Astrocyte (in vitro differentiated cells and primary cell): ENCODE data around the gene VPREB3. TPM values are rescaled to one million over a fixed set of nuclear protein-coding genes. Genes with fewer than 3 reads are reported as not detected.

ENCODE experiments used
- DNase-seq: peaks from one replicate; pipeline ENCODE4 v3.0.0-alpha.2; 2010; ENCODE audit warnings: low read depth
- FAIRE-seq: peaks from 2 replicates; lab custom pipeline; 2011; peaks lifted over from hg19 to GRCh38; lab: Jason Lieb, UNC
- H2AFZ ChIP-seq: 2 replicates; pipeline ENCODE4 v1.6.0; 2012; ENCODE audit warnings: low read depth, low read length, inconsistent platforms
- H3K27ac ChIP-seq: 2 replicates; pipeline ENCODE4 v1.5.1; 2011; ENCODE audit warnings: low read depth, low read length, inconsistent platforms
- H3K27me3 ChIP-seq: 2 replicates; pipeline ENCODE4 v1.6.0; 2011; ENCODE audit warnings: low read length, inconsistent platforms; ENCODE audit not compliant: insufficient read depth
- H3K36me3 ChIP-seq: 2 replicates; pipeline ENCODE4 v1.5.1; 2011; ENCODE audit warnings: low read length, inconsistent platforms; ENCODE audit not compliant: insufficient read depth
- H3K4me1 ChIP-seq: 2 replicates; pipeline ENCODE4 v1.5.1; 2011; ENCODE audit warnings: low read length, inconsistent platforms; ENCODE audit not compliant: insufficient read depth
- H3K4me2 ChIP-seq: 2 replicates; pipeline ENCODE4 v1.6.0; 2012; ENCODE audit warnings: low read length, inconsistent platforms
- H3K4me3 ChIP-seq: 2 replicates; pipeline ENCODE4 v1.5.1; 2011; ENCODE audit warnings: low read depth, mild to moderate bottlenecking, low read length, inconsistent platforms; ENCODE audit not compliant: insufficient read depth
- H3K79me2 ChIP-seq: 2 replicates; pipeline ENCODE4 v1.6.0; 2012; ENCODE audit warnings: mild to moderate bottlenecking, low read length, inconsistent platforms; ENCODE audit not compliant: insufficient read depth
- H3K9ac ChIP-seq: 2 replicates; pipeline ENCODE4 v1.6.0; 2012; ENCODE audit warnings: mild to moderate bottlenecking, low read length, inconsistent platforms
- H3K9me3 ChIP-seq: 2 replicates; pipeline ENCODE4 v1.5.1; 2012; ENCODE audit warnings: low read depth, mild to moderate bottlenecking, low read length, inconsistent platforms; ENCODE audit not compliant: insufficient read depth
- H4K20me1 ChIP-seq: 2 replicates; pipeline ENCODE4 v1.6.0; 2012; ENCODE audit warnings: low read length, inconsistent platforms; ENCODE audit not compliant: insufficient read depth
- H3K27ac Mint-ChIP-seq: one replicate; pipeline ENCODE4 v1.8.0; 2021; ENCODE audit warnings: mild to moderate bottlenecking, mixed read lengths; ENCODE audit not compliant: unreplicated experiment
- H3K27me3 Mint-ChIP-seq: one replicate; pipeline ENCODE4 v1.8.0; 2021; ENCODE audit warnings: low read depth, mixed read lengths; ENCODE audit not compliant: unreplicated experiment
- H3K36me3 Mint-ChIP-seq: one replicate; pipeline ENCODE4 v1.8.0; 2021; ENCODE audit warnings: low read depth, mixed read lengths; ENCODE audit not compliant: unreplicated experiment
- H3K4me1 Mint-ChIP-seq: one replicate; pipeline ENCODE4 v1.8.0; 2021; ENCODE audit warnings: low read depth, mixed read lengths; ENCODE audit not compliant: unreplicated experiment
- H3K4me3 Mint-ChIP-seq: one replicate; pipeline ENCODE4 v1.8.0; 2021; ENCODE audit warnings: mild to moderate bottlenecking, moderate library complexity, mixed read lengths; ENCODE audit not compliant: unreplicated experiment
- H3K9me3 Mint-ChIP-seq: one replicate; pipeline ENCODE4 v1.8.0; 2021; ENCODE audit warnings: mild to moderate bottlenecking, mixed read lengths; ENCODE audit not compliant: unreplicated experiment
- CTCF ChIP-seq: IDR thresholded peaks from 2 replicates; pipeline ENCODE4 v1.5.1; 2011; ENCODE audit warnings: low read depth, mild to moderate bottlenecking, inconsistent platforms, low read length, moderate library complexity; ENCODE audit not compliant: insufficient read depth
- EZH2 ChIP-seq: IDR thresholded peaks from 2 replicates; pipeline ENCODE4 v1.6.1; 2012; ENCODE audit warnings: mild to moderate bottlenecking, low read length, inconsistent platforms; ENCODE audit not compliant: insufficient read depth
- total RNA-seq: library from RNA; stranded (reverse); gene quantifications from 2 replicates; pipeline ENCODE4 v1.2.1, GENCODE V29; 2021

Gene VPREB3
- total RNA-seq, 1 donor from 2014 or later: 0.50 TPM

GRCh38 chr22:23722160-23722559, 32.1 kb downstream of the VPREB3 start:
- no peak overlapping the region for H3K4me2 ChIP-seq
- TF ChIP-seq CTCF: no peak
- no peak for TF ChIP-seq EZH2
- H3K9me3 Mint-ChIP-seq: peaks cover 3% of the 10 kb centered on the region
- no peaks in the 10 kb centered on the region for H4K20me1 ChIP-seq
- no peak overlapping the region for H3K27ac ChIP-seq
- no peak overlapping the region for H3K4me3 ChIP-seq
- no peaks in the 10 kb centered on the region for H3K36me3 Mint-ChIP-seq
- no peaks in the 10 kb centered on the region for H3K4me1 Mint-ChIP-seq
- peaks cover 5% of the 10 kb centered on the region for H3K27me3 Mint-ChIP-seq
- H2AFZ ChIP-seq: no peak overlapping the region
- H3K36me3 ChIP-seq: no peaks in the 10 kb centered on the region
- no peaks in the 10 kb centered on the region for H3K27me3 ChIP-seq
- no peak overlapping the region for H3K4me3 Mint-ChIP-seq
- no peak overlapping the region for H3K9ac ChIP-seq
- H3K4me1 ChIP-seq: no peaks in the 10 kb centered on the region
- no peaks in the 10 kb centered on the region for H3K79me2 ChIP-seq
- H3K9me3 ChIP-seq: no peaks in the 10 kb centered on the region
- FAIRE-seq (no peak), DNase-seq (no peak)
- H3K27ac Mint-ChIP-seq: no peak overlapping the region

GRCh38 chr22:23720855-23721254, 33.4 kb downstream of the VPREB3 start:
- Mint-ChIP-seq H3K9me3 (peaks cover 3% of the 10 kb centered on the region), H3K27ac (no peak overlapping the region), H3K36me3 (no peaks in the 10 kb centered on the region), H3K27me3 (peaks cover 1% of the 10 kb centered on the region), H3K4me3 (no peak overlapping the region), H3K4me1 (no peaks in the 10 kb centered on the region)
- Histone ChIP-seq H3K9me3 (no peaks in the 10 kb centered on the region), H3K79me2 (peaks cover 13% of the 10 kb centered on the region), H4K20me1 (no peaks in the 10 kb centered on the region), H3K4me1 (peaks cover 4% of the 10 kb centered on the region), H3K4me2 (no peak overlapping the region), H3K27ac (no peak overlapping the region), H3K9ac (no peak overlapping the region), H3K36me3 (no peaks in the 10 kb centered on the region), H3K4me3 (no peak overlapping the region), H2AFZ (no peak overlapping the region), H3K27me3 (no peaks in the 10 kb centered on the region)
- DNase-seq: no peak
- TF ChIP-seq CTCF: no peak
- TF ChIP-seq EZH2: no peak
- FAIRE-seq: no peak

GRCh38 chr22:23718371-23719165, 35.7 kb downstream of the VPREB3 start:
- no peak for DNase-seq
- Histone ChIP-seq H3K9ac (no peak overlapping the region), H4K20me1 (no peaks in the 10 kb centered on the region), H3K4me2 (no peak overlapping the region), H3K9me3 (no peaks in the 10 kb centered on the region), H3K4me3 (no peak overlapping the region), H2AFZ (no peak overlapping the region), H3K4me1 (peaks cover 4% of the 10 kb centered on the region), H3K36me3 (no peaks in the 10 kb centered on the region), H3K27me3 (no peaks in the 10 kb centered on the region), H3K27ac (no peak overlapping the region), H3K79me2 (peaks cover 13% of the 10 kb centered on the region)
- Mint-ChIP-seq H3K4me3 (no peak overlapping the region), H3K9me3 (peaks cover 3% of the 10 kb centered on the region), H3K27ac (no peak overlapping the region), H3K27me3 (peaks cover 1% of the 10 kb centered on the region), H3K4me1 (no peaks in the 10 kb centered on the region), H3K36me3 (peaks cover 5% of the 10 kb centered on the region)
- no peak for FAIRE-seq
- TF ChIP-seq CTCF (no peak), EZH2 (no peak)
